Thyroid gland (tissue), 4 donors: ENCODE data around the gene GREB1. TPM values are rescaled to one million over a fixed set of nuclear protein-coding genes. Genes with fewer than 3 reads are reported as not detected.

Source experiments
- DNase-seq, 2 donors: peaks; one replicate each; pipeline ENCODE4 v3.0.0-alpha.2; 2019
- H3K27ac ChIP-seq, 3 donors: fragments of 200-600 bp; sonication (generic); 1 replicate in 2 of 3; 2 replicates in 1 of 3; pipeline ENCODE4 v1.5.1; 2016 to 2019; ENCODE audit warnings: mild to moderate bottlenecking in 1 of 3, moderate library complexity in 1 of 3
- H3K27me3 ChIP-seq: fragments of 200-600 bp; sonication (generic); one replicate; pipeline ENCODE4 v1.5.1; 2019
- H3K36me3 ChIP-seq, 2 donors: fragments of 200-600 bp; sonication (generic); one replicate each; pipeline ENCODE4 v1.5.1; 2016 to 2019
- H3K4me1 ChIP-seq, 2 donors: fragments of 200-600 bp; sonication (generic); one replicate each; pipeline ENCODE4 v1.5.1; 2017 to 2019
- H3K4me3 ChIP-seq, 3 donors: fragments of 200-600 bp; sonication (generic); replicated peaks in 1 of 3; 1 replicate in 2 of 3; 2 replicates in 1 of 3; pipeline ENCODE4 v1.5.1; 2016; ENCODE audit warnings: mild to moderate bottlenecking in 1 of 3
- H3K9me3 ChIP-seq: fragments of 200-600 bp; sonication (generic); one replicate; pipeline ENCODE4 v1.5.1; 2017
- CTCF ChIP-seq, 6 experiments: fragments of 200-600 bp in 3 of 6; fragments of 450-650 bp in 3 of 6; sonication (generic) in 3 of 6; IDR thresholded peaks; one replicate each; pipeline ENCODE4 v1.5.1; 2016 to 2019; ENCODE audit warnings: antibody characterized with exemption in 6 of 6, mild to moderate bottlenecking in 2 of 6, inconsistent platforms in 1 of 6, moderate library complexity in 1 of 6
- POLR2A ChIP-seq, 2 donors: fragments of 450-650 bp; IDR thresholded peaks; one replicate each; pipeline ENCODE4 v1.6.1; 2017; ENCODE audit warnings: antibody characterized with exemption in 2 of 2, mild to moderate bottlenecking in 2 of 2, moderate library complexity in 1 of 2
- WGBS, 2 donors: methylation state at CpG; one replicate each; pipeline ENCODE4 v1.1.5; 2017; 5-methylcytosine and 5-hydroxymethylcytosine counted together
- intact Hi-C: fragments of 100-400 bp; cut with DNase I; formaldehyde crosslinking; loops from one replicate; pipeline ENCODE4 v1.15.1; 2023
- total RNA-seq, 4 donors: library from RNA; depleted of rRNA; stranded (reverse); fragments of >200 nt; gene quantifications; one replicate each; pipeline ENCODE4 v1.2.3, GENCODE V29; 2016

Gene GREB1
- total RNA-seq, 4 donors from 2014 or later, result 0.94 to 4.2 (median 2.0) TPM

- no peak for DNase-seq
- WGBS, 2 donors, result 83 to 88% methylated on average over 20 of the region's 20 CpGs
- Histone ChIP-seq H3K27me3 (no peaks in the 10 kb centered on the region), H3K9me3 (no peaks in the 10 kb centered on the region), H3K4me1 (no peaks in the 10 kb centered on the region), H3K36me3 (no peaks in the 10 kb centered on the region), H3K4me3 (no peak overlapping the region), H3K27ac (no peak overlapping the region)
- TF ChIP-seq POLR2A (IDR thresholded peaks at IDR 0.05) (no peak), CTCF (IDR thresholded peaks at IDR 0.05) (no peak)
- intact Hi-C loops, result no loop called here
Measured at GRCh38 chr2:11556101-11556806, 22.4 kb downstream of the GREB1 start.

- WGBS, 2 donors, result 78 to 79% methylated on average over 10 of the region's 10 CpGs
- DNase-seq, result no peak
- Histone ChIP-seq H3K27me3 (no peaks in the 10 kb centered on the region), H3K9me3 (no peaks in the 10 kb centered on the region), H3K36me3 (no peaks in the 10 kb centered on the region), H3K4me1 (no peaks in the 10 kb centered on the region), H3K4me3 (no peak overlapping the region), H3K27ac (no peak overlapping the region)
- TF ChIP-seq CTCF (IDR thresholded peaks at IDR 0.05) (no peak), POLR2A (IDR thresholded peaks at IDR 0.05) (no peak)
- intact Hi-C loops, result no loop called here
Measured at GRCh38 chr2:11558214-11558886, 24.5 kb downstream of the GREB1 start.

- intact Hi-C loops, result no loop called here
- WGBS, 2 donors, result 81 to 83% methylated on average over 17 to 18 of the region's 18 CpGs
Measured at GRCh38 chr2:11559066-11559785, 25.4 kb downstream of the GREB1 start.

GRCh38 chr2:11559786-11560155, 25.9 kb downstream of the GREB1 start:
- H3K27ac ChIP-seq, result no peak overlapping the region
- intact Hi-C loops, result no loop called here
- H3K4me1 ChIP-seq, result no peaks in the 10 kb centered on the region
- no peaks in the 10 kb centered on the region for H3K9me3 ChIP-seq
- H3K36me3 ChIP-seq, result no peaks in the 10 kb centered on the region
- H3K27me3 ChIP-seq, result no peaks in the 10 kb centered on the region
- 70 to 77% methylated on average over 7 of the region's 7 CpGs for WGBS, 2 donors
- H3K4me3 ChIP-seq, result no peak overlapping the region
- no peak for DNase-seq
- TF ChIP-seq POLR2A (IDR thresholded peaks at IDR 0.05) (no peak), CTCF (IDR thresholded peaks at IDR 0.05) (no peak)

More at GRCh38 chr2:11559066-11559785, 25.4 kb downstream of the GREB1 start:
- DNase-seq, result no peak
- no peak for TF ChIP-seq POLR2A (IDR thresholded peaks at IDR 0.05)
- H3K4me3 ChIP-seq, result no peak overlapping the region
- H3K4me1 ChIP-seq, result no peaks in the 10 kb centered on the region
- no peaks in the 10 kb centered on the region for H3K27me3 ChIP-seq
- no peaks in the 10 kb centered on the region for H3K9me3 ChIP-seq
- H3K36me3 ChIP-seq, result no peaks in the 10 kb centered on the region
- H3K27ac ChIP-seq, result no peak overlapping the region

- DNase-seq, result no peak
- Histone ChIP-seq H3K27ac (no peak overlapping the region), H3K36me3 (no peaks in the 10 kb centered on the region), H3K4me3 (no peak overlapping the region), H3K4me1 (no peaks in the 10 kb centered on the region), H3K9me3 (no peaks in the 10 kb centered on the region), H3K27me3 (no peaks in the 10 kb centered on the region)
- no peak for TF ChIP-seq POLR2A (IDR thresholded peaks at IDR 0.05)
- no peak for TF ChIP-seq CTCF (IDR thresholded peaks at IDR 0.05)
- intact Hi-C loops, result no loop called here
- WGBS, 2 donors, result 86 to 89% methylated on average over 3 of the region's 3 CpGs
Measured at GRCh38 chr2:11560806-11561205, 27.0 kb downstream of the GREB1 start.
